ENCODE results near the gene R3HDM1. TPM values are rescaled to one million over a fixed set of nuclear protein-coding genes. Genes with fewer than 3 reads are reported as not detected.
"Not testable (repeated sequence)": the region's sequence is repeated elsewhere in the genome, so short reads cannot be mapped to it uniquely, and the experiment has no call there.

R3HDM1 gene
- total RNA-seq = 360 TPM

- DNase-seq = peak; percentile 97
Observed at GRCh38 chr2:135531231-135532197, at the start of gene R3HDM1. Gene R3HDM1, plus strand, starts transcription at chr2:135531484. Its CDS starts 73,362 bp downstream, at chr2:135604846.

DNA sequence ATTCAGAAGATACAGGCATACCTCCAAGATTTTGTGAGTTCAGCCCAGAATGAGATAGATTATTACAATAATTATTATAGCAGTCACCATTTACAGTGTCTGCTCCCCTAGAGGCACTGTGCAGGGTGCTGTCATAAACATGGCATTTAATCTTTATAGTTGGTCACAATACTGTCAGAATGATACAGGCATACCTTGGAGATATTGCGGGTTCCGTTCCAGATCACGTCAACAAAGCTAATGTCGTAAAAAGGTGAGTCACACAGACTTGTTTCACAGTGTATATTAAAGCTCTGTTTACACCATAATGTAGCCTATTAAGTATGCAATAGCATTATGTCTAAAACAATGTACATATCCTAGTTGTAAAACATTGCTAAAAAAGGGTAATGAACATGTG lies 45.8 kb upstream of the R3HDM1 start:
- DNase-seq = no peak

DNA sequence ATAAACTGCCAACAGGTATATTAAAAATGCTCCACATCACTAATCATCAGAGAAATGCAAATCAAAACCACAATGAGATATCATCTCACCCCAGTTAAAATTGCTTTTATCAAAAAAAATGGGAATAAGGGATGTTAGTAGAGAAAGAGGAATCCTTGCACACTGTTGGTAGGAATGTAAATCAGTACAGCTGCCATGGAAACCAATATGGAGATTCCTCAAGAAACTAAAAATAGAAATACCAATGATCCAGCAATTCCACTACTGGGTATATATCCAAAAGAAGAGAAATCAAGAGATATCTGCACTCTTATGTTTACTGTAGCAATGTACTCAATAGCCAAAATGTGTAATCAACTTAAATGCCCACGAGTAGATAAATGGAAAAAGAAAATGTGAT lies 40.9 kb upstream of the R3HDM1 start:
- no peak for DNase-seq

DNA sequence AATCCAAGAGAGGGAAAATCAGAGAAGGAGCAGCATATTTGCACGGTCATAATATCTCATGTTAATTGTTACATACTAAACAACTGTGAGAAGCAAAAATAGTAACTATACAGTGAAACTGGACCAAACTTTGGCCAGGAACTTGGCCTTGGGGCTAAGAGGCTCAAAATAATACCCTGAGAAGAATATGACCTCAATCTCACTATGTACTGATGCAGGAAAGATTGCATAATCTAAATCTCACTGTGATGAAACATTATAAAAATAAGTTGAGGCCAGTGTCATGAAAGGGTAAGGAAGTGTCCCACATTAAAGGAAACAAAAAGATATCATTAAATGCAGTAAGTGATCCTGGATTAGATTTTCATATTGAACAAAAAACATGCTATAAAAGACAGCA lies 36.8 kb upstream of the R3HDM1 start:
- DNase-seq = no peak

- DNase-seq = no peak
Observed at GRCh38 chr2:135494917-135495316, 36.4 kb upstream of the R3HDM1 start.

- DNase-seq = not testable (repeated sequence)
Observed at GRCh38 chr2:135498588-135498987, 32.7 kb upstream of the R3HDM1 start.

DNA sequence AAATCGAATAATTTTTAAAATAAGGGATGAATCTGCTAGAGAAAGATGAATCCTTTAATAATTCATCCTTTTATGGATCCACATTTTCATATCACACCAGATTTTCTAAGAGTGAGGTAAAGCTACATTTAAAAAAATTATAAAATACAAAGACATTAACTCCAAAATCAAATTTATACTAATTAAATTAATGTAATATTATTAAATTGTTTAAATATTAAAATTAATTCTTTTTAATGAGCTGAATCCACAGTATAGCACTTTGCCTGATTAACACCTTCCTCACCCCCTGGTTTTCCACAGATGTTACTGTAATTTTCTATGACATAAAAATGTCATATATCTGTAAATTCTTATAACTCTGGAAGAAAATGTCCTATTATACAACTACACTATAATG lies 26.5 kb upstream of the R3HDM1 start:
- DNase-seq = no peak

DNA sequence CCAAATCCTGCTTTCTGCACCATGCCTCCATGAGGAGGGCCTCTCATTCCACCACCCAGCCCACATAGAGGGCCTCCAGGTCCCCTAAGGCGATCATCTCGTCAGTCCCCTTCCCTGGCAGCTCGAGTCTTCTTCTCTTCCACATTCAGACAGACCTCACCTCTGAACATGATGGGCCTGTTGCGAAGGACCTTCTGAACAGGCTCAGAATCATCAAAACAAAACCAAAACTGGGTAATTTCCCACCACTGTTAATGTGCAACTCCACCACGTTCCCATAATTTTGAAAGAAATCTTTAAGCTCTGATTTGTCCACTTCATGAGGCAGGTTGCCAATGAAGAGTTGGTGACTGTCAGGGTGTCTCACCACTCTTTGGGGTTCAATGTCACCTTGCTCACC lies 20.7 kb upstream of the R3HDM1 start:
- no peak for DNase-seq

DNA sequence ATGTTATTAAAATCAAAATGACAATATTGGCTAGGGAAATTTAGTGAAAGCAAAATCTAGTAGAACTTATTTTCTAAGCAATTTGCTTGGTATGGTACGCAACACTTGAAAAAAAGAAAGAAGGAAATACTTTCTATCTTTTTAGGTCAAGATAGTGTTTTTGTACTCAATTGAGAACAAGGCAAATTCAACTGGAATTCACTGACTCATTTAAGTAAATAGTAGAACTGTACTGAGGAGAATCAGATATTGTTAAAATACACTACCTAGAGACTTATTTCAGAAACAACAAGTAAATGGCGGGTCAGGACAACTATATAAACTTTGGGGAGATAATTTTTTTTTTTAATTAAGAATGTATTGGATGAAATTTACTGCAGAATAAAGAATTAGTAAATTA lies 19.2 kb upstream of the R3HDM1 start:
- DNase-seq = no peak

- no peak for DNase-seq
Observed at GRCh38 chr2:135525786-135526185, 5.5 kb upstream of the R3HDM1 start.

DNA sequence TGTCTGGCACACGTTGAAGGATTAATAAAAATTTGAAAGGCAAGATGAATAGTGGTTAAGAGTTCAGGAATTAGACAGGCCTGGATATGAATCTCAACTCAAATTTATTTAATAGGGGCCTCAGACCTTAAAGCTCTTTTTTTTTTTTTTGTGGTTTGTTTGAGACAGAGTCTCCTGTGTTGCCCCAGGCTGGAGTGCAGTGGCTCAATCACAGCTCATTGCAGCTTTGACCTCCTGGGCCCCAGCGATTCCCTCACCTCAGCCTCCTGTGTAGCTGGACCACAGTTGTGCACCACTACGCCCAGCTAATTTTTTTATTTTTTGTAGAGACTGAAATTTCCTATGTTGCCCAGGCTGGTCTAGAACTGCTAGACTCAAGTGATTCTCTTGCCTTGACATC lies 3.3 kb upstream of the R3HDM1 start:
- no peak for DNase-seq

DNA sequence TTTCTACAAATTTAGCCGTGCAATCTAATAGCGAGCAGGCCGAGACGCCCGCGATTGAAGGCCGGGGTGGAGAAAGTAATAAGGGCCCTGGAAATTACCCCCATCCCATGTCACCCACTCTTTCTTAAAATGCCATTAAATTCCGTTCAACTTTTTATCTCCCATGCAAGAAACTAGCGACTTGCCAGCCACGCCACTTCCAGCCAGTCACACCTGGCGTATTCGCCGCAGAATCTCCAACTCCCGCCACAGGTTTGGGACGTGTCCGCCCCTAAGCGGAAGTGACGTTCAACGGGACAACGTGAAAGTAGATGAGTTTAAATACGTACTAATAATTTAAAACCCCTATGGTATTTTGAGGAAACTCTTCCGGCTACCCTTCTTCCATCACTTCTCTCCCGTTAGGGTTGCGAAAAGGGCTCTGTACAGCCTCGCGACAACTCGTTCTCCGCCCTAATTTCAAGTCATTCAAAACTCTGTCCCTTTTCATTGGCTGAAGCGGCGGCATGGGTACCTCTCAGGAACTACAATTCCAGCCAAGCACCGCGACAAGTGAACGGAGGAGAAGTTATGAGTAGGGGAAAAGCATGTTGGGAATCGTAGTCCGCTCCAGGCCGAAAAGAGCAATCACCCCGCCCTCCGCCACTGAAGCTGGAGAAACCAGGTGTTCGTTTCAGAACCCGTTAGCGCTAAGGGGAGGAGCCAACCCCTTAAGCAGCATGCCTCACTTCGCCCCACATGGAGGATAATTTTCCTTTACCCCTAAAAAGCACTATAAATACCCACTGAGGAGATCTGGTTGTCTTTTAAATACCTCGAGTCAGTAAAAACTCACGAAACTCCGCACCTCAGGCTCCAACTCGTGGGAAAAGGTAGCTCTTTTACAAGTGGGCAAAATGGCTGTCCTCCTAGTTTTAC lies 712 bp upstream of the R3HDM1 start, which contains the start of gene ZRANB3:
TSS of gene ZRANB3 (minus strand) at position 906 of the 918 bp plus-strand sequence.
- DNase-seq = peak; percentile 95

- no peak for DNase-seq
Observed at GRCh38 chr2:135532581-135532980, 1.3 kb downstream of the R3HDM1 start.

DNA sequence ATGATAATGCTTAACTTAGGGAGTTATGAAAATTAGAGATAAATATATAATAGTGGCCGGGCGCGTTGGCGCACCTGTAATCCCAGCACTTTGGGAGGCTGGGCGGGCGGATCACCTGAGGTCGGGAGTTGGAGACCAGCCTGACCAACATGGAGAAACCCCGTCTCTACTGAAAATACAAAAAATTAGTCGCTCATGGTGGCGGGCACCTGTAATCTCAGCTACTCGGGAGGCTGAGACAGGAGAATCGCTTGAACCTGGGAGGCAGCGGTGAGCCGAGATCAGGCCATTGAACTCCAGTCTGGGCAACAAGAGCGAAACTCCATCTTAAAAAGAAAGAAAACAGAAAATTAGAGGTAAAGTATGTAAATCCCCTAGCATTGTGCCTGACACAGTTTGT lies 2.3 kb downstream of the R3HDM1 start:
- not testable (repeated sequence) for DNase-seq

DNA sequence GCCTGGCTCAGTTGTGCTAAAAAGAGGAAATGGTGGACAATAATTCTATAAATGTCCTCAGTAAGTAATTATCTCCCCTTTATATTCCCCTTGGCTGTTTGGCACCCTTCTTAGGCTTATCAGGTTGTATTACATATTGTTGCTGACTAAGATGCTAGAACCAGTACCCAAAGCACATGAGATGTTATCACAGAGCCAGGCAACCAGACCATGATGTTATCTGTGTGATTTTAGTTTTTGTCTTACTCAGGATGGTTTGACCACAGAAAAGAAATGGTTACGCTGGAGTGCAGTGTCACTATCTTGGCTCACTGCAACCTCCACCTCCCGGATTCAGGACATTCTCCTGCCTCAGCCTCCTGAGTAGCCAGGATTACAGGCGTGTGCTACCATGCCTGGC lies 15.2 kb downstream of the R3HDM1 start:
- DNase-seq = no peak

GRCh38 chr2:135547311-135547710 lies 16.0 kb downstream of the R3HDM1 start:
- no peak for DNase-seq

- no peak for DNase-seq
Observed at GRCh38 chr2:135551356-135551755, 20.1 kb downstream of the R3HDM1 start.

DNA sequence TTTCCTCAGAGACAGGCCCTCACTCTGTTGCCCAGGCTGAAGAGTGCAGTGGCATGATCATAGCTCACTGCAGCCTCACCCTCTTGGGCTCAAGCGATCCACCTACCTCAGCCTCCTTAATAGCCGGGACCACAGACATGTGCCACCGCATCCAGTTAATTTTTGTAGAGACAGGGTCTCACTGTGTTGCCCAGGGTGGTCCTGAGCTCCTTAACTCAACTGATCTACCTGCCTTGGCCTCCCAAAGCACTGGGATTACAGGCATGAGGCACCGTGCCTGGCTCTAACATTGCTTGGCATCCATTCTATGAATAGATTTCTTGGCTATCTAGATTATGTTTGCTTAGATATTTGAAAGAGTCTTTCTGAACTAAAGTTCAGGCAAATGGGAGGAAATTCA lies 21.6 kb downstream of the R3HDM1 start:
- DNase-seq = no peak

- no peak for DNase-seq
Observed at GRCh38 chr2:135555311-135555710, 24.0 kb downstream of the R3HDM1 start.

DNA sequence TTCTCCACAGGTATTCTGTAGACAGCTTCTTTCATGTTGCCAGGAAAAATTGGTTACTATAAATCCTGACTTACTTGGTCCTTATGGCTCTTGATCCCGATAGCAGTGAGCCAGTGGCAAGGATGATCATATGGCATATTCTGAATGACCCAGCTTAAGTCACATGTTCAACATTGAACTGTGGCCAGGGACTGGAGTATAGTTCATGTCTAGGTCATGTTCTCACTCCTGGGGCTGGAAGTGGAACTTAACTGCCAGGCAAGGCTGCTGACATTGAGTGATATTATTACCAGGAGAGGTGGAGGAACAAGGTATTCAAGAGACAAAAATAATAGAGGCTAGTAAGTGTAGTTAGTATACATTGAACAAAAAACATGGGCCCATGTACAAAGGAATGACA lies 26.2 kb downstream of the R3HDM1 start:
- no peak for DNase-seq

- no peak for DNase-seq
Observed at GRCh38 chr2:135561925-135562324, 30.6 kb downstream of the R3HDM1 start.

GRCh38 chr2:135563793-135564192 lies 32.5 kb downstream of the R3HDM1 start:
- DNase-seq = no peak

DNA sequence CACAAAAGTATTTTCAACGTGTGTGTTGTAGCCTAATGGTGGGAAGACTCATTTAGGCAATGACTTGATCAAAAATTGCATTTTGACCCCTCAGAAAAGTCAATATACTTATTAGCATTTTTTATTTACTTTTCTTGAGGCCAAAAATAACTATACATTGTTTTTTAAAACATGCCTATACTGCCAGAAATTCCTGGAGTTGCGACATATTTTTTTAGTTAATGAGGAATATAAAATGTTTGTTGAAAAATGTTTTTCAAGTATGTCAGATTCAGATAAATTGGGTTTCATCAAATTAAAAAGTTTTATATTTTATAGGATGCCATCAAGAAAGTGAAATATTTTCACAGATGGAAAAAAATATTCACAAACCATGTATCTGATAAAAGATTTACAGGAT lies 39.6 kb downstream of the R3HDM1 start:
- DNase-seq = no peak

All from occipital lobe (tissue), 2 donors.